NOMO-1 treated with dmso at 0.1 percent for 144 hours (cell line): ENCODE data around the gene DNAJC18.
A peak's percentile ranks its signal among the peaks of the same experiment; 100 is the strongest.
"Not testable (repeated sequence)": the region's sequence is repeated elsewhere in the genome, so short reads cannot be mapped to it uniquely, and the experiment has no call there.

Source experiments
- DNase-seq: peaks from one replicate; lab custom pipeline; 2025; ENCODE audit not compliant: unreplicated experiment; lab: John Stamatoyannopoulos, UW

The DNAJC18 gene

GRCh38 chr5:139439013-139439903, at the start of gene DNAJC18:
Gene DNAJC18 (minus strand): TSS chr5:139439525. CDS start chr5:139439445, 80 bp downstream.
- peak; percentile 71 for DNase-seq

- no peak for DNase-seq
Observed at GRCh38 chr5:139488260-139488659, 48.9 kb upstream of the DNAJC18 start.

DNA sequence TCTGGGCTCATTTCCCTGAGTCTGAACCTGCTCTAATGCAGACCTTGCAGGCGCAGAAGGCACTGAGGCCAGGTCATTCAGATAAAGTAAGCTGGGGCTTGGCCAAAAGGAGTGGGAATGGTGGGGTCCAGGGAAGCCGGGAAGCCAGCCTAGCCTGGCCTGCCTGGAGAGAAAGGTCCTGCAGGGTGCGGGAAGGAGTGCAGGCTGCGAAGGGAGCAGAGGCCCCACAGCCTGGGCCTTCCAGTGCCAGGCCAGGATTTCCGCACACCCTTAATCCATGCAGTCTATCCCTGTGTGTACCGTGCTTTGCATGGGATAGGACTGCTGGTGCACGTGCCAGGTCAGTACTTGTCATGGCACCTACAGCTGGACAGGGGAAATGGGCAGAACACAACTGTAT, 46.9 kb upstream of the DNAJC18 start:
- no peak for DNase-seq

- DNase-seq: not testable (repeated sequence)
Observed at GRCh38 chr5:139482890-139483208, 43.5 kb upstream of the DNAJC18 start.

DNA sequence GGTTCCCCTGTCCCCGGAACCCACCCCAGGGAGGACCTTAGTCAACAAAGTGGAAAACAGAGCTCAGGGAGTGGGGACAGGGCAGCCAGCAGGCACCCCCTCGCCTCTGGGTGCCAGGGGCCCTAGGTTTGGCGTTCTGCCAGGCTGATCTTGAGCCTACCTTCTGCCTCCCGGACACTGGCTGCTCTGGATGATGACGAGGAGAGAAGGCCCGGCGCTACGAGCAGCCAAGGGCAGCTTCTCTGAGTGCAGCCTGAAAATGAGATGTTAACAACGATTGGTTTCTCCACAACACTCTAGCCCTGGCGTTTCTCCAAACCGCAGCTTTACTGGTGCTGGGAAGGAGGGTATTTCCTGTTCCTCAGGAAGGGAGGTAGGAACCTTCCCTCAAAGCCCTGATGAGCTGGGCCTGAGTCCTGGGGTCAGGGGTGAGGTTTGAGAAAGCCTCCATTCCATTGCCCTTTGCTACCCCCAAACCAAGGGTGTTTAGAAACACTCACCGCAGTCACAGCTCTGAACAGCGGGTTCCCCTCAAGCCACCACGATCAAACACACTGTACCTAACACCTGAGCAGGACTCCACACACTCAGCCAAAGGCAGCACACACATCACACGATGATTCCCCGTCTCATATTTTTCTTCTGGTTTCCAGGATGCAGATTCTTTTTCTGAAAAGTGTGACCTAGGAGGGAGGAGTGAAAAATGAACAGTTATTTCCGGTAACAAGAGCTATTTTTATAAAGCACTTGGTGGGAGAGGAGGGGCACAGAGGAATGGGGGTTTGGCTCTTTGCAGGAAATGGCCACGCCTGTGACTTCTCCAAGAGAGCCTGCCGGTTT, 42.9 kb upstream of the DNAJC18 start, which contains the start of gene STING1:
TSS of gene STING1 (minus strand) at position 709 of the 840 bp plus-strand sequence. CDS start 1,054 bp downstream, outside the sequence.
- peak; percentile 78 for DNase-seq

DNA sequence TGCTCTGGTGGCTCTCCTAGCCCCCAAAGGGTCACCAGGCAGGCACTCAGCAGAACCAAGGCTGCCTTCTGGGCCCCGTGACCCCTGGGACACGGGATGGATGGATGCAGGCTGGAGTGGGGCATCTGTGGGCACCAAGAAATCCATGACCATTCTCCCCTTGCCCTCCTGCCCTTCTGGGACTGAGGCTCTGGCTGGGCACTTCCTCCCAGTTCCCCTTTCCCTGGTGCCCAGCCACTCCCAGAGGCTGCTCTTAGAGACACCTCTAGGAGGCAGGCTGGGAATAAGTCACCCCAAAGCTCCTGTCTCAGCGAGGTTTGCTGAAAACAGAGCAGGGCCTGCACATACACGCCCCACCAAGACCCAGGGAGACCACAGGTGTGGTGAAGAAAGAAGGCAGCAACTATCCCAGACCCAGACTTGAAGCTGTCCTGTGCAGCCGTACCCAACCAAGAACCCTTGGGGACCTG, 42.3 kb upstream of the DNAJC18 start:
- no peak for DNase-seq

DNA sequence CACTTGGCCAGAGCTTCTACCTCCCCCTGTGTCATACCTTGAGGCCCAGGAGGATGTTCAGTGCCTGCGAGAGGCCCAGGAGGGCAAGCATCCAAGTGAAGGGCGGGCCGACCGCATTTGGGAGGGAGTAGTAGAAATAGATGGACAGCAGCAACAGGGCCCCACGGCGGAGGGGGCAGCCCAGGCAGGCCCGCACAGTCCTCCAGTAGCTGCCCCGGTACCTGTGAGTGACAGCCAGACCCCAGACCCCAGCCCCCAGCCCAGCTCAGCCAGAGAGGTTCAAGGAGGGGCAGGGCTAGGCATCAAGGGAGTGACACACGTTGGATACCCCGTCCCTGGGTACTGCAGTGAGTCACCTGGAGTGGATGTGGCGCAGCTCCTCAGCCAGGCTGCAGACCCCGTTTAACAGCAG, 41.8 kb upstream of the DNAJC18 start:
- no peak for DNase-seq

GRCh38 chr5:139479729-139480128, 40.4 kb upstream of the DNAJC18 start:
- DNase-seq: not testable (repeated sequence)

GRCh38 chr5:139478657-139479423, 39.5 kb upstream of the DNAJC18 start:
- DNase-seq: not testable (repeated sequence)

DNA sequence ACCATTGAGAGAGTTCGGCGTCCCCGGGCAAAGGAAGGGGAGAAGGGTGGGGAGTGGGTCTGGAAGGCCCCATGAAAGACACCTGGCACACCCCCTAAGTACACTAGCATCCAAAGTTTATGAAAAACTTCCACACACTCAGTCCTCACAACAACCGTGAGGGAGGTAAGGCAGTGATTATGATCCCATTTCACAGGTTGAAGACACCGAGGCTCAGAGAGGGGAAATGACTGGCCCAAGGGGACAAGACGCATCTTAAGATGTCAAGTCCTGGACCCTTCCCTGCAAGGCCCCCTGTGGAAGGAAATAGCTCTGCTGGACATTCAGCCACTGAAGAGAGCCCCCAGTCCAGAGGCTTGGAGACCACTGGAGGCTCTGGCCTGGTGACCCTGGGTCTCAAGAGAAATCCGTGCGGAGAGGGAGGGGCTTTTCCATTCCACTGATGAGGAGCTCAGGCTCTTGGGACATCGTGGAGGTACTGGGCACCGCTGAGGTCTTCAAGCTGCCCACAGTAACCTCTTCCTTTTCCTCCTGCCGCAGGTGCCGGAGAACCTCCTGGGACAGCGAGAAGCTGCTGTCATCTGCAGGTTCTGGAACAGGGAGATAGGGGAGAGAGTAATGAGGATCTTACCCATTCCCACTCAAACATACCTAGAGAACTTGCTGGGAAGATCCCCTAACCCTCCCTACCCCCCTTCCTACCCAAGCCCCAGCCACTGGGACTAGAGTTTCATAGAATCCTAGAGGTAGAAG, 36.7 kb upstream of the DNAJC18 start:
- no peak for DNase-seq

- peak; percentile 98 for DNase-seq
Observed at GRCh38 chr5:139474890-139475791, 35.8 kb upstream of the DNAJC18 start.

DNA sequence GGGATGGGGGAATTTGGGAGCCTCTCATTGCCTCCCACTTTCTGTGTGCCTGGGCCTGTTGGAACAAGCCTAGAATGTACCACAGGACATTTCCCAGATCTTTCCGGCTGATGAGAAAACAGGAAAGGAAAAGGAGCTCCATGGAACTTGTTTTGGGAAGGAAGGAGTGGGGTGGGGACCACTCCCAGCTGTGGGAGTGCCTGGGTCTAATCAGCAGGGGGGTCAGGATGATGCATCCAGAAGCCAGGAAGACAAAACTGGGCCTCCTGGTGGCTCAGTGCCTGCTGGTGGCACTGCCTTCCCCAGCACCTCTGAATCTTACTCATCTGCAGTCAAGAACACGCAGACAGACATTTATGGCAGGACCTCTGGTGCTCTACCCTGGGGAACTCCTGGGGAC, 34.2 kb upstream of the DNAJC18 start:
- DNase-seq: no peak

- DNase-seq: no peak
Observed at GRCh38 chr5:139473105-139473504, 33.8 kb upstream of the DNAJC18 start.

DNA sequence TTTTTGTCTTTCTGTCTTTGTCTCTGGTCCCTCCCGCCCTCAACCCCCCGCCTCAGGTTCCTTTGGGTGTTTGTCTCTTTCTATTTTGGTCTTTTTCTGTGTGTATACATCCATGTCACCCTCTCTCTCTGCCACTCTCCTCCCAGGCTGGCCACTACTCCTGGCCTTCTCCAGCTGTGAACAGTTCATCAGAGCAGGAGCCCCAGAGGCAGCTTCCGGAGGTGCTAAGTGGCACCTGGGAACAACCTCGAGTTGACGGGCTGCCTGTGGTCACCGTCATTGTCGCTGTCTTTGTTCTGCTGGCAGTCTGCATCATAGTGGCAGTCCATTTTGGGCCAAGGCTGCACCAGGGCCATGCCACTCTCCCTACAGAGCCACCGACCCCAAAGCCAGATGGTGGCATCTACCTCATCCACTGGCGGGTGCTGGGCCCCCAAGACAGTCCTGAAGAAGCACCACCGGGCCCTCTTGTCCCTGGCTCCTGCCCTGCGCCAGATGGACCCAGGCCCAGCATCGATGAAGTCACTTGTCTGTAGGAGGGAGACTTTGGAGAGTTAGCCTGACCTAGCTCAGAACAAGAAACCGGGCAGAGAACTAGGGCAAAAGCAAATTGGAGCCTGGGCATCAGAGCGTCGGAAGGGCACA, 33.2 kb upstream of the DNAJC18 start:
- no peak for DNase-seq

- peak; percentile 62 for DNase-seq
Observed at GRCh38 chr5:139470821-139471300, 31.5 kb upstream of the DNAJC18 start, which contains the start of gene SMIM33. Gene SMIM33 (plus strand): TSS chr5:139471004. CDS start chr5:139471122, 118 bp downstream.

GRCh38 chr5:139468421-139468931, 29.2 kb upstream of the DNAJC18 start:
- DNase-seq: peak; percentile 73

DNA sequence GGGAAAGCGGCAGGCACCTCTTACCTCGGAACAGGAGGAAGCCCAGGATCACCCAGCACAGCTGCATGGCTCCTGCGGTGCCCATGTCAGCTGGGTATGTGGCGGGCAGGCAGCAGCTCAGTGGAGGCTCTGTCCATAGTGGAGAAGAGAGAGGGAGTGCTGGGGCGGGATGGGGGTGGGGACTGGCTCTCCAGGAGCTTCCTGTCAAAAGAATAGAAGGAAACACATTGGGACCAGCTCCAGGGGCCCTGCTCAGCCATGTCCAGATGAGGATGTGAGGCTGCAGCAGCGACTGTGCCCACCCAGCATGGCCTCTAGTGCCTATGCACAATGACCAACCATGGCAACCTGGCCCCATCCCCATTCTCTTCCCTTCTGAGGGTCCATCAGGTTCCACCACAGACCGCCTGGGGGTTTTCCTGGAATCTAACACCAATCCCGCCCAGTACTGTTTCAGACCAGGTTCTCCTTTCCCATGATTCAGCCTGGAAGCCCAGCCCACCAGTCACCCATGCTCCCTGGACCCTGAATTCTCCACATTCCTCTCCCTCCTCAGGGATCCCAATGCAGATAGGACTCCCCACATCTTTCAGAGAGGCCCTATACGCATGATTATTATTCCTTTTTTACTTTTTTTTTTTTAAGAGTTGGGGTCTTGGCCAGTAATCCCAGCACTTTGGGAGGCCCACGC, 23.4 kb upstream of the DNAJC18 start, which contains the start of gene ECSCR:
TSS of gene ECSCR (minus strand) at position 158 of the 691 bp plus-strand sequence. CDS start at position 85, 73 bp downstream.
- DNase-seq: no peak
